ENCODE results near the gene AKR7A3. TPM values are rescaled to one million over a fixed set of nuclear protein-coding genes. Genes with fewer than 3 reads are reported as not detected.

The AKR7A3 gene
- total RNA-seq, 1 donor from 2014 or later: 0.20 TPM

- Mint-ChIP-seq H3K4me1 (ENCODE audit: low read depth, unreplicated experiment) (peaks cover 18% of the 10 kb centered on the region), H3K36me3 (ENCODE audit: low read depth, unreplicated experiment) (peaks cover 3% of the 10 kb centered on the region), H3K27ac (ENCODE audit: unreplicated experiment) (peak overlapping the region; percentile 3), H3K27me3 (ENCODE audit: low read depth, unreplicated experiment) (no peaks in the 10 kb centered on the region), H3K9me3 (ENCODE audit: unreplicated experiment) (no peaks in the 10 kb centered on the region), H3K4me3 (ENCODE audit: unreplicated experiment) (peak overlapping the region; percentile 85)
- peaks cover 38% of the 10 kb centered on the region for H3K4me1 ChIP-seq (ENCODE audit: insufficient read depth, low read length)
- FAIRE-seq (no peak), DNase-seq (ENCODE audit: low read depth) (no peak)
- H3K9me3 ChIP-seq (ENCODE audit: insufficient read depth, low read depth, low read length): no peaks in the 10 kb centered on the region
- peaks cover 49% of the 10 kb centered on the region for H3K79me2 ChIP-seq (ENCODE audit: insufficient read depth, low read length)
- peak overlapping the region; percentile 84 for H2AFZ ChIP-seq (ENCODE audit: low read depth, low read length)
- H4K20me1 ChIP-seq (ENCODE audit: insufficient read depth, low read length): peaks cover 53% of the 10 kb centered on the region
- no peaks in the 10 kb centered on the region for H3K27me3 ChIP-seq (ENCODE audit: insufficient read depth, low read length)
- H3K36me3 ChIP-seq (ENCODE audit: insufficient read depth, low read length): no peaks in the 10 kb centered on the region
- H3K9ac ChIP-seq (ENCODE audit: low read length): peak overlapping the region; percentile 90
- peak overlapping the region; percentile 98 for H3K4me2 ChIP-seq (ENCODE audit: low read length)
- peak overlapping the region; percentile 77 for H3K27ac ChIP-seq (ENCODE audit: low read depth, low read length)
- TF ChIP-seq EZH2 (IDR thresholded peaks at IDR 0.05; ENCODE audit: insufficient read depth, low read length): no peak
- TF ChIP-seq, protein P1, sequence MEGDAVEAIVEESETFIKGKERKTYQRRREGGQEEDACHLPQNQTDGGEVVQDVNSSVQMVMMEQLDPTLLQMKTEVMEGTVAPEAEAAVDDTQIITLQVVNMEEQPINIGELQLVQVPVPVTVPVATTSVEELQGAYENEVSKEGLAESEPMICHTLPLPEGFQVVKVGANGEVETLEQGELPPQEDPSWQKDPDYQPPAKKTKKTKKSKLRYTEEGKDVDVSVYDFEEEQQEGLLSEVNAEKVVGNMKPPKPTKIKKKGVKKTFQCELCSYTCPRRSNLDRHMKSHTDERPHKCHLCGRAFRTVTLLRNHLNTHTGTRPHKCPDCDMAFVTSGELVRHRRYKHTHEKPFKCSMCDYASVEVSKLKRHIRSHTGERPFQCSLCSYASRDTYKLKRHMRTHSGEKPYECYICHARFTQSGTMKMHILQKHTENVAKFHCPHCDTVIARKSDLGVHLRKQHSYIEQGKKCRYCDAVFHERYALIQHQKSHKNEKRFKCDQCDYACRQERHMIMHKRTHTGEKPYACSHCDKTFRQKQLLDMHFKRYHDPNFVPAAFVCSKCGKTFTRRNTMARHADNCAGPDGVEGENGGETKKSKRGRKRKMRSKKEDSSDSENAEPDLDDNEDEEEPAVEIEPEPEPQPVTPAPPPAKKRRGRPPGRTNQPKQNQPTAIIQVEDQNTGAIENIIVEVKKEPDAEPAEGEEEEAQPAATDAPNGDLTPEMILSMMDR (IDR thresholded peaks at IDR 0.05; ENCODE audit: insufficient read depth, low read depth, low read length): no peak
- peak overlapping the region; percentile 71 for H3K4me3 ChIP-seq (ENCODE audit: insufficient read depth, low read depth, low read length)
Measured at GRCh38 chr1:19312782-19313635, 24.4 kb upstream of the AKR7A3 start.

- Mint-ChIP-seq H3K4me1 (ENCODE audit: low read depth, unreplicated experiment) (peaks cover 20% of the 10 kb centered on the region), H3K27ac (ENCODE audit: unreplicated experiment) (peak within 1 kb of the TSS; percentile 51), H3K4me3 (ENCODE audit: unreplicated experiment) (peak within 1 kb of the TSS; percentile 92), H3K36me3 (ENCODE audit: low read depth, unreplicated experiment) (peaks cover 11% of the 10 kb centered on the region), H3K27me3 (ENCODE audit: low read depth, unreplicated experiment) (no peaks in the 10 kb centered on the region), H3K9me3 (ENCODE audit: unreplicated experiment) (no peaks in the 10 kb centered on the region)
- Histone ChIP-seq H3K27me3 (ENCODE audit: insufficient read depth, low read length) (no peaks in the 10 kb centered on the region), H3K4me3 (ENCODE audit: insufficient read depth, low read depth, low read length) (peak within 1 kb of the TSS; percentile 71), H3K27ac (ENCODE audit: low read depth, low read length) (peak within 1 kb of the TSS; percentile 78), H3K9me3 (ENCODE audit: insufficient read depth, low read depth, low read length) (no peaks in the 10 kb centered on the region), H3K36me3 (ENCODE audit: insufficient read depth, low read length) (peaks cover 6% of the 10 kb centered on the region), H3K9ac (ENCODE audit: low read length) (peak within 1 kb of the TSS; percentile 90), H4K20me1 (ENCODE audit: insufficient read depth, low read length) (peaks cover 52% of the 10 kb centered on the region), H2AFZ (ENCODE audit: low read depth, low read length) (peak within 1 kb of the TSS; percentile 97), H3K79me2 (ENCODE audit: insufficient read depth, low read length) (peaks cover 46% of the 10 kb centered on the region), H3K4me1 (ENCODE audit: insufficient read depth, low read length) (peaks cover 38% of the 10 kb centered on the region), H3K4me2 (ENCODE audit: low read length) (peak within 1 kb of the TSS; percentile 98)
- TF ChIP-seq EZH2 (IDR thresholded peaks at IDR 0.05; ENCODE audit: insufficient read depth, low read length): no peak
- TF ChIP-seq, protein P1 (IDR thresholded peaks at IDR 0.05; ENCODE audit: insufficient read depth, low read depth, low read length): no peak
- DNase-seq (ENCODE audit: low read depth): peak; percentile 70
- no peak for FAIRE-seq
Measured at GRCh38 chr1:19311931-19312781, 23.6 kb upstream of the AKR7A3 start, which contains the start of the genes AKR7A2 and SLC66A1. TSS of gene AKR7A2 (minus strand) at chr1:19312144. CDS start at chr1:19312124, 20 bp downstream. TSS of gene SLC66A1 (plus strand) at chr1:19312326. CDS start at chr1:19317678, 5,352 bp downstream.

Data from astrocyte (in vitro differentiated cells and primary cell).